HCEC 1CT (cell line): ENCODE measurements around the gene IZUMO4.

Experiments
- DNase-seq: peaks from one replicate; pipeline ENCODE4 v3.0.0-alpha.2; 2017

Gene IZUMO4

DNA sequence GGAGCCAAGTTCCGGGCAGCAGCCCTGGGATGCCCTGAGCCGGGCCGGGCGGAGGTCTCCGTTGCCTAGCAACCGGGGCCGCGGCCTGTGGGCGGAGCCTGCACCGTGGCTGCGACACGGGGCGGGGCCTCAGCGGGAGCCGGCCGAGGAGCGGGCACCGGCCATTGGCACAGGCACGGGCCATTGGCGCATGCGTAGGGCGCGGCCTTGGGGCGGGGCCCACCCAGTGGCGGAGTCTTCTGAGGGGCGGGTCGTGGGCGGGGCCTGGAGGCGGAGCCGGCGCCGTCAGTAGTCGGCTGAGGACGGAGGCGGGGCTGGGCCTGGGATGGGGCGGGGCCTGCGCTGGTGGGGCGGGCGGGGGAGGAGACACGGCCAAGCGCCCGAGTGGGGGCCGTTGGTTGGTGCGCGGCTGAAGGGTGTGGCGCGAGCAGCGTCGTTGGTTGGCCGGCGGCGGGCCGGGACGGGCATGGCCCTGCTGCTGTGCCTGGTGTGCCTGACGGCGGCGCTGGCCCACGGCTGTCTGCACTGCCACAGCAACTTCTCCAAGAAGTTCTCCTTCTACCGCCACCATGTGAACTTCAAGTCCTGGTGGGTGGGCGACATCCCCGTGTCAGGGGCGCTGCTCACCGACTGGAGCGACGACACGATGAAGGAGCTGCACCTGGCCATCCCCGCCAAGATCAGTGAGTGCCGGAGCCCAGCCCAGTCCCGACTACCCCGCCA, at the start of gene IZUMO4:
TSS of gene IZUMO4 (plus strand) at position 436 of the 723 bp plus-strand sequence. CDS start at position 467, 31 bp downstream.
- peak; percentile 96 for DNase-seq

GRCh38 chr19:2047076-2047448, 49.7 kb upstream of the IZUMO4 start:
- no peak for DNase-seq

DNA sequence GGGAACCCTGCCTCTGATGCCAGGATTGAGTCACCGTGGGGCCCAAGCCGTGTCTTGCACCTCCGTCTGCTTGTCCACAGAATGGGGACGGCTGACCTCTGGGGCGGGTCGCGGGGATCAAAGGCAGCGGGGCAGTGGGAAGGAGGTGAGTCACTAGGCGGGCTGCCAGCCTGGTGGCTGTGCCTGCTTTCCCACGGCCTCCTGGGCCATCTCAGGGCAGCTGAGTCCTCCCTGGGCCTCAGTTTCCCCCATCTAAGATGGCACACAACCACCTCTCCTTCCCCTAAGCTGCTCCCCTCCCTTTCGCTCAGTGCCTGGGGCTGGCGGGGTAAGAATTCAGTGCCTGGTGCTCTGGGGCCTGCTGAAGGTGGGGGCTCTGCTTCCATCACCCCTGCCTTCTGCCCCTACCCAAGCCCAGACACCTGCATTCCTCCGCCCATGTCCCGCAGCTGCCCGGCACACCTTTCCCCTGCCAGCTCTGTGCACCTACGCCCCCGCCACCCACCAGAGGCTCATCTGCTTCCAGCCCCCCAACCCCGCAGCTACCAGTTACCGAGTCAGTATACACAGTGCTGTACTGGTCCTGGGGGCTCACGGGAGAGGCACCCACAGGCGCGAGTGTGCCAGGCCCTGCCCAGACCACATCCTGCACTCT, 49.1 kb upstream of the IZUMO4 start:
- peak; percentile 18 for DNase-seq

- no peak for DNase-seq
These were observed 48.4 kb upstream of the IZUMO4 start for GRCh38 chr19:2048104-2048958.

- no peak for DNase-seq
These were observed 47.6 kb upstream of the IZUMO4 start for GRCh38 chr19:2048959-2049740.

DNA sequence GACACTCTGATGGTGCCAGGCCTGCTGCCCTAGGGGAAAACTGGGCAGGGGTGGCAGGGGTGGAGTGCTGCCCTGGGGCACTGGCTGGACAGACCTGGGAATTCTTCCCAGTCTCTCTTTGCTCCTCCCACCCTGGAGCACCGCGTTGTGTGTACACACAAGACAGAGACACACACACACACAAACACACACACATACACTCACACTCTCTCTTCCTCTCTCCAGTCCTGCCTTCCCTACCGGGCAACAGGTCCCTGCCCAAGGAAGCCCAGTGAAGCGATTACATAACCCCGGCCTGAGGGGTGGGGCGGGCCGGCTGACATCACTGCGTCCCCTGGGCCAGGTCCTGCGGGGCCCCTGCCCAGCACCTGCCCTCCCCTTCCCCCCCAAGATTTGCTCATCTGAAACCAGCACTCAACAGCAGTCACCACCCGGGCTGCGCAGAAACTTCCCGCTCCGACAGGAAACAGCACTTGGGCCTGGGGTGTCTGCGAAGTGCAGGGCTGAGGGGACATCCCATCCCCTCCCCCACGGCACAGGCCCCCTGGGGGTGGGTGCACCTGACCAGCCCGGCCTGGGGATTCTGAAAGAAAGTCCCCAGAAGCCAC, 46.9 kb upstream of the IZUMO4 start:
- DNase-seq = peak; percentile 55

DNA sequence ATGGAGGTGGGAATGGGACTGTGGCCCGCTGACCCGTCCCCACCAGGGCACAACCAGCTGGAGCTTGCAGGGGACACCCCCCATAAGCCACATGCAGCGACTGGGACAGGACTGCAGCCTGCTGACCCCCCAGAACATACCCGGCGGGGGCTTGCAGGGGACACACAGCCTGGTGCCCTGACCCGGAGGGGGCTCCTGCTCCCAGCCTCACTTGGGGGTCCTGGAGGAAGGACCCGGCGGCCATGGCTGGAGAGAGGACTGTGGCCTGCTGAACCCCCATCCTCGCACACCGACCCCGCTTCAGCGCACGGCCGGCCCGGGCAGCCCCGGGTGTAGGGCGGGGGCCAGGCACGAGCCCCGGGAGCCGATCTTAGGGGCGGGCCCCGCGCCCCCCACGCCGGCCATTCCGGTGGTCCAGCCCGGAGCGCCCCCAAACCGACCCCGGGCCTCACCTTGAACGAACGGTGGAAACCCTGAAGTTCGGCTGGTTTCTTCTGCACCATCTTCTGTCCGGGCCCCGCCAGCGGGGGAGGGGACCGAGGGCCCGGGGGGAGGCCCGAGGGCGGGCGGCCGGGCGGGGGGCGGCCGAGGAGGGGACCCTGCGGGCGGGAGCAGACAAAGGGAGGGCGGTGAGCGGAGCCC, 46.2 kb upstream of the IZUMO4 start:
- no peak for DNase-seq

DNA sequence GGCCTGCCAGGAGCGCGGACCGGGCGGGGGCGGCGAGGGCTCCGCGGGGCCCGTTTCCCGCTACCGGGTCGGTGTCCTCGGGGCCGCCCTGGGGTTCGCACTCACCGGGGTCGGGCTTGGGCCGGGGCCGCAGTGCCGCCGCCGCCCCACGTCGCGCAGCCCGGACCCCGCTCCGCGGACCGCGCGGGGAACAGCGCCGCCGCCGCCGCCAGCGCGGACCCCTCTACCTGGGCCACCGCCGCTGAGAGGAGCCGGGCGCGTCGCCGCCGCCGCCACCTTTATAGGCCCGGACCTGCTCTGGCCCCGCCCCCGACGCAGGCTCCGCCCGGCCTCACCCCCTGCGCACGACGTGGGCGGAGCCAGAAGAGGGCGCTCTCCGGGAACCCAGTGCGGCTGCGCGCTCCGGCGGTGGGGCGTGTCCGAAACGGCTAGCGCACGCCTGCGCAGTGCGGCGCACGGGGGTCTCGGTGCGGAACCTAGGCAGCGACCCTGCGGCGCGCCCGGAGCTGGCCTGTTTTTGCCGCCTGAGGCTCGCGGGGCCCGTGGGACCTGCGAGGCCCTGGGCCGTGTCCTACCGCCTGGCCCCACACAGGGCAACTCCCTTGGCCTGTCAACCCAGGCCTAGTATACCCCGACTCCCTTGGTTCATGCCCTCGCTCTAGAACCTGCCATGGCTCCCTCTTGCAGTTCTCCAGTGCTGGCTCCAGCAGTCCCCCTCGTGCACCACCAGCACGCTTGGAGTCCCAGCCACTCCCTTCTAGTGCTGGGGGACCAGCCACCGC, 45.5 kb upstream of the IZUMO4 start, which contains the start of gene MKNK2:
TSS of gene MKNK2 (minus strand) at position 254 of the 782 bp plus-strand sequence. CDS start 393 bp downstream, outside the sequence.
- DNase-seq = peak; percentile 79

- DNase-seq = no peak
These were observed 44.7 kb upstream of the IZUMO4 start for GRCh38 chr19:2051773-2052704.

GRCh38 chr19:2053601-2054389, 42.9 kb upstream of the IZUMO4 start:
- peak; percentile 77 for DNase-seq

DNA sequence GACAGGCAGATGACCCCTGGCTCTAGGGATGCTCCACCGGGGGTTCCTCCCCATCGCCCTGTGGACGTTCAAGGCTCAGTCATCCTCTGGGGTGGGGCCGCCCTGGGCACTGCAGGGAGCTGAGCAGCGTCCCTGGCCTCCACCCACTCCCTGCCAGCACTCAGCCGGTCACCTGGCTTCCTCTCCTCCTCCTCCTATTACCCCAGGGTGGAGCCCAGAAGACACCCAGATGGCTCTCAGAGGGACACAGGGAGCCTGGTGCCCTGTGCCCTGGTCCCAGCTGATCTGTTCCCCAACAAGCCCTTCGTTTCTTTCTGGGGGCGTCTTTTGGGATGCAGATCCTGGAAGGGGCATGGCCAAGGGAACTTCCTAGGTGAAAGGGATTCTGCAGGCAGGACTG, 42.0 kb upstream of the IZUMO4 start:
- no peak for DNase-seq

GRCh38 chr19:2055931-2056836, 40.5 kb upstream of the IZUMO4 start:
- DNase-seq = peak; percentile 78

DNA sequence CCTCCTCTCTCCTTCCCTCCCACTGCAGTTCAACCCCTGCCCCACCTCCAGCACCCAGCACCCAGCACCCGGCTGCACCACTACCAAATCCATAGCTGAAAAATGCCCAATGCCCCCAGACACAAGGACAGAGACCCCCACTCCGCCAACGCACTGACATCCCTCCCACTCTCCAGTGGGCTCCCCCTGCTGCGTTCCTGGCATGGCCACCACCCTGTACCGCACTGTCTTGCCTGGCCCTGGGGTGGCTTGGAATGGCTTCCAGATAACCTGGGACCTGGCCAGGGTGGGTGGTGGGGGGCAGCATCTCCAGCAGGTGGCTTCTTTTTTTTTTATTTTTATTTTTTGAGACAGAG, 39.9 kb upstream of the IZUMO4 start:
- no peak for DNase-seq

DNA sequence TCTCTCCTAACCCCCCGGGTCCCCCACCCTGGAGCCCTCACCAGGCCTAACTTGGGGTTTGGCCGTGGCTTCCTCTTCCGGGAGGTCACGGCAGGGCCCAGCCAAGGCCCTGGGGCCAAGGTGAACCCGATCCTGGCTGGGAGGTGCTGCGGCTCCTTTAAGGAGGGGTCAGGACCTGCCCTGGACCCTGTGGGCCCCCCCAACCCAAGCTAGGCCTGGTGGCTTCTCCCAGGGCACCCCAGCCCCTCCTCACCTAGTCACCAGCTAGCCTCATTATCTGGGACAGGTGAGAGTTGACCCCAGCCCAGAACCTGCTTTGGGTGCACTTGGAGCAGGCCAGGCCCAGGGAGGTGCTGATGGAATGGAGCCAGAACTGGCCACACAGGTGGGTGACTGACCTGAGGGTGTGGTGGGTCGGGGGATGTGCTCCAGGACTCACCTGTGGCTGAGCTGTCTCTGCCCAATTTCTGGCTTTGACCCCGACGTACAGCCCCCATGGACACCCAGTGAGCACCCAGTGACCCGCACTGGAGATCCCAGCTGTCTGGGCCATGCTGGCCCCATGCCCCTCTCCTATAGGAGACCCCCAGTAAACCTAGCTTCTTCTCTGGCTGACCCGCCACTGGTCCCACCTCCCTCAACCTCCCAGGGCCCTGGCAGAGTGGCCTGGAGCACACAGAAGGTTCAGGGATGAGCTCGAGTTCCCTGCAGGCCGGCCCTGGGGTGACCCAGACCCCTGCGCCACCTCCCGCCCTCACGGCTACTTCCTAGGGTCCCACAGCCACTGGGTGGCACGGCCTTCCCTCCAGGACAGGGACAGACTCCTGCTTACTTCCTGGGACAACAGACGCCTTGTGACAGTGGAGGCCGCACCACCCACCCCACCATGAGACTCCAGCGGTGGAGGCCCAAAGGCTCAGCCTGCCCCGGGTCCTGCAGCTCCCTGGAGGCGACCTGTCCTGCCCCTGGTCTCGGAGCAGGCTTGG, 38.9 kb upstream of the IZUMO4 start:
- no peak for DNase-seq

- no peak for DNase-seq
These were observed 37.9 kb upstream of the IZUMO4 start for GRCh38 chr19:2058570-2059421.
